Stimulated activated CD4-positive, alpha-beta T cell treated with anti-CD3 and anti-CD28 coated beads, Interleukin-4, amount 100 ng/mL, for 24 hours (primary cell): ENCODE results near the gene DLG2.

ENCODE experiments used
- DNase-seq: peaks from one replicate; pipeline ENCODE4 v3.0.0-alpha.2; 2020

Gene DLG2

GRCh38 chr11:85541683-85542082, 85.5 kb downstream of the DLG2 start:
- DNase-seq, result no peak

GRCh38 chr11:85540635-85541205, 86.4 kb downstream of the DLG2 start:
- DNase-seq, result no peak

- no peak for DNase-seq
Measured at GRCh38 chr11:85540181-85540580, 87.0 kb downstream of the DLG2 start.

GRCh38 chr11:85539740-85540139, 87.4 kb downstream of the DLG2 start:
- no peak for DNase-seq

- no peak for DNase-seq
Measured at GRCh38 chr11:85539029-85539689, 88.0 kb downstream of the DLG2 start.

GRCh38 chr11:85536438-85536837, 90.7 kb downstream of the DLG2 start:
- no peak for DNase-seq

GRCh38 chr11:85534806-85535205, 92.3 kb downstream of the DLG2 start:
- no peak for DNase-seq

- DNase-seq, result no peak
Measured at GRCh38 chr11:85531191-85531897, 95.8 kb downstream of the DLG2 start.

GRCh38 chr11:85530634-85531033, 96.5 kb downstream of the DLG2 start:
- DNase-seq, result no peak

- no peak for DNase-seq
Measured at GRCh38 chr11:85526564-85526963, 100.6 kb downstream of the DLG2 start.

- no peak for DNase-seq
Measured at GRCh38 chr11:85525686-85526085, 101.5 kb downstream of the DLG2 start.

- no peak for DNase-seq
Measured at GRCh38 chr11:85517272-85517671, 109.9 kb downstream of the DLG2 start.

- DNase-seq, result no peak
Measured at GRCh38 chr11:85495918-85496317, 131.2 kb downstream of the DLG2 start.

- DNase-seq, result no peak
Measured at GRCh38 chr11:85494396-85494795, 132.7 kb downstream of the DLG2 start.

- no peak for DNase-seq
Measured at GRCh38 chr11:85485902-85486301, 141.2 kb downstream of the DLG2 start.

- DNase-seq, result no peak
Measured at GRCh38 chr11:85483861-85484260, 143.3 kb downstream of the DLG2 start.

- DNase-seq, result no peak
Measured at GRCh38 chr11:85481862-85482261, 145.3 kb downstream of the DLG2 start.

GRCh38 chr11:85475660-85476517, 151.3 kb downstream of the DLG2 start:
- no peak for DNase-seq

- DNase-seq, result no peak
Measured at GRCh38 chr11:85472953-85473352, 154.2 kb downstream of the DLG2 start.

GRCh38 chr11:85464283-85464682, 162.9 kb downstream of the DLG2 start:
- no peak for DNase-seq

- no peak for DNase-seq
Measured at GRCh38 chr11:85459304-85459703, 167.8 kb downstream of the DLG2 start.

GRCh38 chr11:85444479-85444878, 182.7 kb downstream of the DLG2 start:
- no peak for DNase-seq

- DNase-seq, result no peak
Measured at GRCh38 chr11:85440273-85440672, 186.9 kb downstream of the DLG2 start.
